ENCODE measurements around the gene WSB1.

WSB1 gene

DNA sequence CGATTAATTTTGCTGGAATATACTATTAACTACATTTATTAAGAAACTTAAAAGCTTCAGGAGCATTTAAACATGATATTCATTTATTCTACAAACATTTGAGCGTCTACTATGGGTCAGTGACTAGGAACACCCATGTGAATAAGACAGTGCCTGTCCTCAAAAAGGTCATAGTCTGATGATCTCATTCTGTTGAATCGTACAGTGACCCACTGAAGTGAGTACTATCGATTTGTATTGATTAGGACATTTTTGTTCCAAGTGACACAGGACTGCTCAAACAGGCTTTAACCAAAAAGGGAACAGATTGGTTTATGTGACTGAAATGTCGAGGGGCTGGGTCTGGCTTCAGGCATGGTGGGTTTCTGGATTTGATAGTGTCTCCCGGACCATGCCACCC is 68.6 kb downstream of the WSB1 start:
- TF ChIP-seq, protein P1, sequence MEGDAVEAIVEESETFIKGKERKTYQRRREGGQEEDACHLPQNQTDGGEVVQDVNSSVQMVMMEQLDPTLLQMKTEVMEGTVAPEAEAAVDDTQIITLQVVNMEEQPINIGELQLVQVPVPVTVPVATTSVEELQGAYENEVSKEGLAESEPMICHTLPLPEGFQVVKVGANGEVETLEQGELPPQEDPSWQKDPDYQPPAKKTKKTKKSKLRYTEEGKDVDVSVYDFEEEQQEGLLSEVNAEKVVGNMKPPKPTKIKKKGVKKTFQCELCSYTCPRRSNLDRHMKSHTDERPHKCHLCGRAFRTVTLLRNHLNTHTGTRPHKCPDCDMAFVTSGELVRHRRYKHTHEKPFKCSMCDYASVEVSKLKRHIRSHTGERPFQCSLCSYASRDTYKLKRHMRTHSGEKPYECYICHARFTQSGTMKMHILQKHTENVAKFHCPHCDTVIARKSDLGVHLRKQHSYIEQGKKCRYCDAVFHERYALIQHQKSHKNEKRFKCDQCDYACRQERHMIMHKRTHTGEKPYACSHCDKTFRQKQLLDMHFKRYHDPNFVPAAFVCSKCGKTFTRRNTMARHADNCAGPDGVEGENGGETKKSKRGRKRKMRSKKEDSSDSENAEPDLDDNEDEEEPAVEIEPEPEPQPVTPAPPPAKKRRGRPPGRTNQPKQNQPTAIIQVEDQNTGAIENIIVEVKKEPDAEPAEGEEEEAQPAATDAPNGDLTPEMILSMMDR (IDR thresholded peaks at IDR 0.05; ENCODE audit: insufficient read depth, low read length, poor library complexity, severe bottlenecking): no peak
- no peak for TF ChIP-seq EZH2phosphoT487 (conservative IDR thresholded peaks at IDR 0.05; ENCODE audit: low read length)
- Histone ChIP-seq H4K20me1 (ENCODE audit: low read depth, low read length) (no peaks in the 10 kb centered on the region), H3K27ac (ENCODE audit: low read depth, low read length) (no peak overlapping the region), H3F3A (ENCODE audit: insufficient read depth) (no peaks in the 10 kb centered on the region), H3K9me3 (ENCODE audit: insufficient read depth, low read length) (no peaks in the 10 kb centered on the region), H3K4me2 (ENCODE audit: low read depth, low read length, poor library complexity, severe bottlenecking) (no peak overlapping the region), H2AFZ (ENCODE audit: low read depth, low read length, severe bottlenecking) (no peak overlapping the region), H3K27me3 (ENCODE audit: low read length) (no peaks in the 10 kb centered on the region), H3K9ac (ENCODE audit: low read length) (no peak overlapping the region), H3K4me3 (ENCODE audit: insufficient read depth, low read length, poor library complexity, severe bottlenecking) (no peak overlapping the region), H3K36me3 (ENCODE audit: low read length) (no peaks in the 10 kb centered on the region), H3K79me2 (ENCODE audit: insufficient read depth, low read length) (no peaks in the 10 kb centered on the region), H3K9me2 (replicated peaks; ENCODE audit: insufficient read depth, low read length) (no peaks in the 10 kb centered on the region)

DNA sequence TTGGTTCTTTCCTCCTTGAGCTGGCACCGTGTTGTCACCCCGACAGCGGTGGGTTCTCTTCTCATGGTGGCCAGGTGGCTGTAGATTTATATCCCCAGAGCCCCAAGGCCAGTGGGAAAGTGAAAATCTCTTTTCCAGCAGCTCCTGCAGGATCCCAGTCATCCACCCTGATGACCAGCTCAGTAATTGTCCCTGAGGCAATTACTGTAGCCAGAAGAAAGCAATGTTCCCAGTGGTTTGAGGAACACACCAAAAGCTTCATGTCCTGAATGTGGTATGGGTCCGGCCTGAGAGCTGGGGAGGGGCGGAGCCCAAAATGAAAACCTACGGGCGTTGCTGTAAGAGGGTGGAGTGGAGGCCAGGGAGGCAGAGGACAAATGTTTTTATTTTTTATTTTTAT is 69.0 kb downstream of the WSB1 start:
- no peaks in the 10 kb centered on the region for H3K9me2 ChIP-seq (replicated peaks; ENCODE audit: insufficient read depth, low read length)
- no peaks in the 10 kb centered on the region for H3K27me3 ChIP-seq (ENCODE audit: low read length)
- no peaks in the 10 kb centered on the region for H3K36me3 ChIP-seq (ENCODE audit: low read length)
- H2AFZ ChIP-seq (ENCODE audit: low read depth, low read length, severe bottlenecking): no peak overlapping the region
- H3K4me2 ChIP-seq (ENCODE audit: low read depth, low read length, poor library complexity, severe bottlenecking): no peak overlapping the region
- H3K79me2 ChIP-seq (ENCODE audit: insufficient read depth, low read length): no peaks in the 10 kb centered on the region
- no peaks in the 10 kb centered on the region for H3F3A ChIP-seq (ENCODE audit: insufficient read depth)
- no peak overlapping the region for H3K4me3 ChIP-seq (ENCODE audit: insufficient read depth, low read length, poor library complexity, severe bottlenecking)
- H3K27ac ChIP-seq (ENCODE audit: low read depth, low read length): no peak overlapping the region
- no peak for TF ChIP-seq EZH2phosphoT487 (conservative IDR thresholded peaks at IDR 0.05; ENCODE audit: low read length)
- TF ChIP-seq, protein P1 (IDR thresholded peaks at IDR 0.05; ENCODE audit: insufficient read depth, low read length, poor library complexity, severe bottlenecking): no peak
- no peak overlapping the region for H3K9ac ChIP-seq (ENCODE audit: low read length)
- no peaks in the 10 kb centered on the region for H3K9me3 ChIP-seq (ENCODE audit: insufficient read depth, low read length)
- no peaks in the 10 kb centered on the region for H4K20me1 ChIP-seq (ENCODE audit: low read depth, low read length)

DNA sequence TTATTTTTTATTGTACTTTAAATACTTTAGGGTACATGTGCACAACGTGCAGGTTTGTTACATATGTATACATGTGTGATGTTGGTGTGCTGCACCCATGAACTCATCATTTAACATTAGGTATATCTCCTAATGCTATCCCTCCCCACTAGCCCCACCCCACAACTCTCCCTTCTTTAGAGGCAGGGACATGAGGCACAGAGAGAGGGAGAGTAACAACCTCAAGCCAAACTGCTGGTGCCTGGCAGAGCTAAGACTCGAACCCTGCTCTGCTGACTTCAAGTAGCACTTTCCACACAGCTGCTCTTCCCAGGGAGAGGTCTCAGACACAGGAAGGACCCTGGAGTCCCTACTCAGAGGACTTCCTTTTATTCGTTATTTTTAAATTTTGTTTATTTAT is 69.4 kb downstream of the WSB1 start:
- Histone ChIP-seq H3K9ac (ENCODE audit: low read length) (no peak overlapping the region), H3K27me3 (ENCODE audit: low read length) (no peaks in the 10 kb centered on the region), H2AFZ (ENCODE audit: low read depth, low read length, severe bottlenecking) (no peak overlapping the region), H3K27ac (ENCODE audit: low read depth, low read length) (no peak overlapping the region), H3K4me3 (ENCODE audit: insufficient read depth, low read length, poor library complexity, severe bottlenecking) (no peak overlapping the region), H3K4me2 (ENCODE audit: low read depth, low read length, poor library complexity, severe bottlenecking) (no peak overlapping the region), H4K20me1 (ENCODE audit: low read depth, low read length) (no peaks in the 10 kb centered on the region), H3K79me2 (ENCODE audit: insufficient read depth, low read length) (no peaks in the 10 kb centered on the region), H3F3A (ENCODE audit: insufficient read depth) (no peaks in the 10 kb centered on the region), H3K9me2 (replicated peaks; ENCODE audit: insufficient read depth, low read length) (no peaks in the 10 kb centered on the region), H3K36me3 (ENCODE audit: low read length) (no peaks in the 10 kb centered on the region), H3K9me3 (ENCODE audit: insufficient read depth, low read length) (no peaks in the 10 kb centered on the region)
- TF ChIP-seq EZH2phosphoT487 (conservative IDR thresholded peaks at IDR 0.05; ENCODE audit: low read length): no peak
- TF ChIP-seq, protein P1 (IDR thresholded peaks at IDR 0.05; ENCODE audit: insufficient read depth, low read length, poor library complexity, severe bottlenecking): no peak
